K562 (cell line): ENCODE data around the gene TICRR. TPM values are rescaled to one million over a fixed set of nuclear protein-coding genes. Genes with fewer than 3 reads are reported as not detected.

ENCODE experiments used
- BCOR ChIP-seq: fragments of 450-650 bp; IDR thresholded peaks from 2 replicates; pipeline ENCODE4 v1.6.1; 2016
- FOXA1 ChIP-seq: fragments of 450-650 bp; IDR thresholded peaks from 2 replicates; pipeline ENCODE4 v1.6.1; 2016; ENCODE audit warnings: mild to moderate bottlenecking, borderline replicate concordance
- FOXK2 ChIP-seq, 2 experiments: fragments of 450-650 bp; IDR thresholded peaks in 1 of 2; conservative IDR thresholded peaks in 1 of 2; 2 replicates each; pipeline ENCODE4 v1.6.1; 2016; ENCODE audit warnings: low read depth in 2 of 2, mild to moderate bottlenecking in 1 of 2
- GABPB2 ChIP-seq: fragments of 250-450 bp; sonication (Bioruptor Pico); conservative IDR thresholded peaks from 2 replicates; pipeline ENCODE4 v1.5.1; 2021; ENCODE audit warnings: mild to moderate bottlenecking
- HES1 ChIP-seq: fragments of 450-650 bp; IDR thresholded peaks from 2 replicates; pipeline ENCODE4 v1.6.1; 2016; ENCODE audit warnings: low read depth, mild to moderate bottlenecking, moderate library complexity
- NCOR1 ChIP-seq: fragments of 450-650 bp; IDR thresholded peaks from 2 replicates; pipeline ENCODE4 v1.6.1; 2016; ENCODE audit warnings: mild to moderate bottlenecking, moderate library complexity
- PBX2 ChIP-seq, 2 experiments: IDR thresholded peaks in 1 of 2; conservative IDR thresholded peaks in 1 of 2; 2 replicates each; pipeline ENCODE4 v1.6.1; 2016; ENCODE audit warnings: low read depth in 2 of 2, mild to moderate bottlenecking in 1 of 2, missing compliant biosample characterization in 1 of 2, missing genetic modification characterization in 1 of 2, moderate library complexity in 1 of 2
- PCBP1 ChIP-seq: fragments of 200-400 bp; formaldehyde crosslinking; IDR thresholded peaks from 2 replicates; pipeline ENCODE4 v1.6.1; 2018; ENCODE audit warnings: mild to moderate bottlenecking, low read depth, low read length; ENCODE audit not compliant: poor library complexity, severe bottlenecking
- RHOXF2B ChIP-seq: fragments of 250-450 bp; sonication (Bioruptor Pico); conservative IDR thresholded peaks from 2 replicates; pipeline ENCODE4 v1.5.1; 2021
- SPI1 ChIP-seq: IDR thresholded peaks from 2 replicates; pipeline ENCODE4 v1.6.1; 2011; ENCODE audit warnings: low read depth, low read length, control low read depth, borderline replicate concordance
- TSHZ1 ChIP-seq: fragments of 250-450 bp; sonication (Bioruptor Pico); IDR thresholded peaks from 2 replicates; pipeline ENCODE4 v1.4.0; 2020; ENCODE audit warnings: mild to moderate bottlenecking, moderate library complexity
- ZFX ChIP-seq: sonication (generic); formaldehyde crosslinking; IDR thresholded peaks from 2 replicates; pipeline ENCODE4 v1.8.0; 2022; ENCODE audit warnings: mild to moderate bottlenecking, missing genetic modification reagents, moderate library complexity
- ZNF445 ChIP-seq: fragments of 250-450 bp; sonication (Bioruptor Pico); IDR thresholded peaks from 2 replicates; pipeline ENCODE4 v1.4.0; 2020; ENCODE audit warnings: low read depth, mild to moderate bottlenecking, moderate library complexity
- ZNF561 ChIP-seq: fragments of 450-650 bp; formaldehyde crosslinking; conservative IDR thresholded peaks from 2 replicates; pipeline ENCODE4 v1.4.0; 2020; ENCODE audit warnings: mild to moderate bottlenecking, moderate library complexity
- ZNF740 ChIP-seq, 3 experiments: fragments of 200-800 bp in 1 of 3; sonication (Bioruptor generic) in 1 of 3; sonication (generic) in 1 of 3; formaldehyde crosslinking in 1 of 3; IDR thresholded peaks; 2 replicates each; pipeline versions ENCODE4 v1.6.1 to v1.8.0; 2016 to 2022; ENCODE audit warnings: mild to moderate bottlenecking in 2 of 3, missing compliant biosample characterization in 2 of 3, missing genetic modification characterization in 2 of 3, missing genetic modification reagents in 1 of 3
- polyA plus RNA-seq, 8 experiments: library from polyadenylated mRNA; depleted of rRNA in 4 of 8; stranded (reverse) in 5 of 8; unstranded in 3 of 8; fragments of >200 nt; fragmentation: Nextera tagmentation in 2 of 8; fragmentation: Illumina TruSeq in 1 of 8; extraction: Ambion mirVana in 2 of 8; extraction: Trizol in 1 of 8; gene quantifications; 2 replicates each; pipeline versions ENCODE4 v1.2.1 to v1.2.3, GENCODE V29; 2011 to 2014; ENCODE audit warnings: inconsistent platforms in 1 of 8, missing spikeins in 1 of 8
- total RNA-seq, 7 experiments: library from RNA; depleted of rRNA in 6 of 7; stranded (reverse); fragments of >200 nt in 6 of 7; fragmentation: Illumina TruSeq in 2 of 7; extraction: Trizol in 2 of 7; gene quantifications; 2 replicates each; pipeline versions ENCODE4 v1.2.1 to v1.2.3, GENCODE V29; 2011 to 2021; ENCODE audit warnings: low replicate concordance in 1 of 7

The TICRR gene
- total and polyA plus RNA-seq, 9 of the 15 experiments (the other 6 are each of a cell fraction or from before 2014, with no cell fraction given) = 0.84 to 22.9 (median 13.7) TPM

- TF ChIP-seq HES1 (no peak), ZNF445 (no peak), GABPB2 (no peak), SPI1 (no peak), ZNF740 (CRISPR knock-in tag; IDR thresholded peaks at IDR 0.05) (no peak; the same call in 1 of the 2 replicates), ZNF740 (tag; IDR thresholded peaks at IDR 0.05) (no peak), PCBP1 (no peak), NCOR1 (no peak), PBX2 (CRISPR knock-in tag; IDR thresholded peaks at IDR 0.05; ENCODE audit: low read depth) (no peak), PBX2 (tag; conservative IDR thresholded peaks at IDR 0.05; ENCODE audit: low read depth) (no peak), TSHZ1 (CRISPR knock-in tag) (no peak), RHOXF2B (CRISPR knock-in tag) (no peak), ZFX (CRISPR knock-in tag) (no peak), FOXK2 (conservative IDR thresholded peaks at IDR 0.05 in 1 of 2, IDR thresholded peaks at IDR 0.05 in 1 of 2; ENCODE audit: low read depth in 2 of 2) (peak; percentile 58 to 67; a peak in 3 of 4 replicates), ZNF561 (no peak), BCOR (no peak), FOXA1 (no peak)
These were observed at the start of gene TICRR (continued) for GRCh38 chr15:89575146-89575655.
